ENCODE measurements around the gene TNFSF11. TPM values are rescaled to one million over a fixed set of nuclear protein-coding genes. Genes with fewer than 3 reads are reported as not detected.

Gene TNFSF11
- total and polyA plus RNA-seq, 2 of the 4 experiments (the other 2 are of a cell fraction), result not detected

DNA sequence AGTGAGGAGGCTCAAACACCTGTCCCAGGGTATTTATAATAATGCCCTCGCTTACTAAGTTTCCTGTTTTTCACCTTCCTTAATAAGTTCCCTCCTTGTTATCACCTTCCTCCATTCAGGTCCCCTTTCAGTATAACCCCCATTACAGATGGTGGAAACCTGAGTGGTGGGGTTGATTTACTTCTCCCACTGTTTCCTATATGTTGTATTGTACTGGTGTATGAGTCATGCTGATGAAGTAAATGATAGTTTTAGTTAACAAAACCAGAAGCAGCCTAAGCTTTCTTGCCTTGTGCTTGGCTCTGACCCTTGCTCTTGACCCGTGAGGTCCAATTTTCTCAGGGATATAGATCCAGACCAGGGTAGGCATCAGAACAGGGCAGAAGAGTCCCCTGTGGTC is 22.3 kb upstream of the TNFSF11 start:
- H4K20me1 ChIP-seq (ENCODE audit: insufficient read depth, low read length), result no peaks in the 10 kb centered on the region
- peaks cover 12% of the 10 kb centered on the region for H3K27me3 ChIP-seq (ENCODE audit: control insufficient read depth, insufficient read depth, low read length)
- DNase-seq, result no peak
- H2BK5ac ChIP-seq (ENCODE audit: low read depth, low read length, poor library complexity, severe bottlenecking), result no peak overlapping the region
- no peak overlapping the region for H2BK120ac ChIP-seq (ENCODE audit: low read depth, low read length)
- no peak overlapping the region for H4K5ac ChIP-seq (ENCODE audit: low read depth, low read length)
- no peak overlapping the region for H3K4me2 ChIP-seq (ENCODE audit: low read depth, low read length)
- ATAC-seq (ENCODE audit: low read depth), result no peak
- no peaks in the 10 kb centered on the region for H3K36me3 ChIP-seq (ENCODE audit: control insufficient read depth, insufficient read depth, low read length)
- no peak overlapping the region for H2AK9ac ChIP-seq (replicated peaks; ENCODE audit: low read depth, low read length, poor library complexity)
- no TSS peak for BruUV-seq (replicated peaks)
- no peaks in the 10 kb centered on the region for H3K9me1 ChIP-seq (ENCODE audit: insufficient read depth, low read length)
- H2AK5ac ChIP-seq (ENCODE audit: low read depth, low read length), result no peak overlapping the region
- no peaks in the 10 kb centered on the region for H3K79me1 ChIP-seq (ENCODE audit: low read depth in 1 of 2, low read length in 2 of 2)
- H3K27ac ChIP-seq (ENCODE audit: insufficient read depth, low read length), result no peak overlapping the region
- H3K4ac ChIP-seq (ENCODE audit: low read depth, low read length), result no peak overlapping the region
- no peak overlapping the region for H4K91ac ChIP-seq (ENCODE audit: insufficient read depth, low read depth, low read length)
- in situ Hi-C loops (cut with MboI; ENCODE audit: low sequenced_read_pairs), result no loop called here
- no peak overlapping the region for H3K23ac ChIP-seq (ENCODE audit: low read depth, low read length)
- no peak overlapping the region for H3K56ac ChIP-seq (ENCODE audit: extremely low read depth, insufficient read depth, low read length)
- H3K18ac ChIP-seq (ENCODE audit: low read depth, low read length), result no peak overlapping the region
- CTCF ChIA-PET, result no interaction called here
- TF ChIP-seq CHD1 (IDR thresholded peaks at IDR 0.05; ENCODE audit: low read depth, low read length), result no peak
- no peak overlapping the region for H4K8ac ChIP-seq (ENCODE audit: low read depth in 2 of 2, low read length in 2 of 2)
- dilution Hi-C loops (cut with HindIII; ENCODE audit: low sequenced_read_pairs, unreplicated experiment), result no loop called here
- no peaks in the 10 kb centered on the region for H3K9me3 ChIP-seq (ENCODE audit: control insufficient read depth, insufficient read depth, low read length)
- H3K4me3 ChIP-seq (ENCODE audit: insufficient read depth, low read depth, low read length), result no peak overlapping the region
- WGBS, 2 experiments (ENCODE audit: extremely low coverage in 2 of 2, insufficient read length in 1 of 2), result no CpG with 5 or more reads among the region's 2 CpGs
- intact Hi-C loops (cut with micrococcal nuclease), result no loop called here
- H2BK15ac ChIP-seq (ENCODE audit: low read depth, low read length), result no peak overlapping the region
- no peak overlapping the region for H2BK20ac ChIP-seq (ENCODE audit: low read depth, low read length)
- POLR2A ChIA-PET (ENCODE audit: unreplicated experiment), result no interaction called here
- no peak overlapping the region for H2AFZ ChIP-seq (replicated peaks; ENCODE audit: low read length, poor library complexity)
- peaks cover 2% of the 10 kb centered on the region; the same call in 1 of the 2 replicates for H3K4me1 ChIP-seq (ENCODE audit: control insufficient read depth, insufficient read depth, low read length)
- no peak overlapping the region for H3K14ac ChIP-seq (replicated peaks; ENCODE audit: low read depth, low read length)
- no peak overlapping the region for H3K9ac ChIP-seq (ENCODE audit: low read depth, low read length)

Data from IMR-90 (cell line).